Fibroblast of mammary gland (primary cell): ENCODE data around the gene XG.

Experiments used
- DNase-seq: peaks from one replicate; pipeline ENCODE4 v3.0.0-alpha.2; 2010; ENCODE audit warnings: low read depth
- H3K4me3 ChIP-seq: 2 replicates; pipeline ENCODE4 v1.5.1; 2011; ENCODE audit warnings: low read depth, mild to moderate bottlenecking, low read length, moderate library complexity; ENCODE audit not compliant: control insufficient read depth
- TF ChIP-seq, protein P1 (sequence below): conservative IDR thresholded peaks from 2 replicates; pipeline ENCODE4 v1.5.1; 2011; ENCODE audit warnings: low read depth, low read length, inconsistent platforms; ENCODE audit not compliant: control insufficient read depth, insufficient read depth

The XG gene, protein sequence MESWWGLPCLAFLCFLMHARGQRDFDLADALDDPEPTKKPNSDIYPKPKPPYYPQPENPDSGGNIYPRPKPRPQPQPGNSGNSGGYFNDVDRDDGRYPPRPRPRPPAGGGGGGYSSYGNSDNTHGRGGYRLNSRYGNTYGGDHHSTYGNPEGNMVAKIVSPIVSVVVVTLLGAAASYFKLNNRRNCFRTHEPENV

DNA sequence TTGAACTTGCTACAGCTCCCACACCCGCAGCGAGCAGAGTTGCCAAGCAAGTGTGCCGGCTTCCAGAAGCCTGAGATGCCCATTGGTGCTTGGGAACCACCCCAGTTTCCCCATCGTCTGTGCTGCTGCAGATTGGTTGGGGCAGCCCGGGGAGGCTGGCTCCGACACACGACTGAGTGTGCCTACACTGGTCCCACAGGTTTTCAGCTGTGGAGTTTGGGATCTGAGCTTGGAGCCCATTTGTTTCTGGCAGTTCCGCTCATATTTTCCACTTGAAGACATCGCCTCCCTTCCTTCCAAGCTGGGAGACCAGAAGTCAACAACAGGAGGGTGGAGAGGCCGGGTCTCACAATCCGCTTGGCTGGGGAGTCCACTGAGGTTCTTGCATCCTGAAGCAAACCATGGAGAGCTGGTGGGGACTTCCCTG is at the start of gene XG:
XG (plus strand) TSS at position 167 of the 427 bp plus-strand sequence; CDS start at position 402, 235 bp downstream.
- H3K4me3 ChIP-seq, result peak within 1 kb of the TSS; percentile 32
- peak; percentile 34 for DNase-seq

DNA sequence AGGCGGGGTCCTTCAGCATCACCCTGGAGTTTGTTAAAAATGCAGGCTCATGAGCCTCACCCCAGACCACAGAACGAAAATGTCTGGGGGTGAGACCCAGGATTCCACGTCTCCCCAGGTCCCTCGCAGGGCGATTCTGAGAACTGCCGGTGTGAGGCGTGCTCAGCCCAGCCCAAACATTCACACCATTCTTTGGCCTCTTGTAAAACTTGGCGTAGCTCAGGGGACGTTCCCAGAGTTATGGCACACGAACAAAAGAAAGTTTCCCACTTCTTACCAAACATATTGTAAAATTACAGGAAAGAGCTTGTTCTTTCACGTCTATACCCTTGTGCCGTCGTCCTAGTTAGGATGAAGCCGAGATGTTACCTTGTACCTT is 47.9 kb upstream of the XG start:
- peak; percentile 62 for DNase-seq
- no peak overlapping the region for H3K4me3 ChIP-seq
- TF ChIP-seq, protein P1, sequence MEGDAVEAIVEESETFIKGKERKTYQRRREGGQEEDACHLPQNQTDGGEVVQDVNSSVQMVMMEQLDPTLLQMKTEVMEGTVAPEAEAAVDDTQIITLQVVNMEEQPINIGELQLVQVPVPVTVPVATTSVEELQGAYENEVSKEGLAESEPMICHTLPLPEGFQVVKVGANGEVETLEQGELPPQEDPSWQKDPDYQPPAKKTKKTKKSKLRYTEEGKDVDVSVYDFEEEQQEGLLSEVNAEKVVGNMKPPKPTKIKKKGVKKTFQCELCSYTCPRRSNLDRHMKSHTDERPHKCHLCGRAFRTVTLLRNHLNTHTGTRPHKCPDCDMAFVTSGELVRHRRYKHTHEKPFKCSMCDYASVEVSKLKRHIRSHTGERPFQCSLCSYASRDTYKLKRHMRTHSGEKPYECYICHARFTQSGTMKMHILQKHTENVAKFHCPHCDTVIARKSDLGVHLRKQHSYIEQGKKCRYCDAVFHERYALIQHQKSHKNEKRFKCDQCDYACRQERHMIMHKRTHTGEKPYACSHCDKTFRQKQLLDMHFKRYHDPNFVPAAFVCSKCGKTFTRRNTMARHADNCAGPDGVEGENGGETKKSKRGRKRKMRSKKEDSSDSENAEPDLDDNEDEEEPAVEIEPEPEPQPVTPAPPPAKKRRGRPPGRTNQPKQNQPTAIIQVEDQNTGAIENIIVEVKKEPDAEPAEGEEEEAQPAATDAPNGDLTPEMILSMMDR, result peak; percentile 26

DNA sequence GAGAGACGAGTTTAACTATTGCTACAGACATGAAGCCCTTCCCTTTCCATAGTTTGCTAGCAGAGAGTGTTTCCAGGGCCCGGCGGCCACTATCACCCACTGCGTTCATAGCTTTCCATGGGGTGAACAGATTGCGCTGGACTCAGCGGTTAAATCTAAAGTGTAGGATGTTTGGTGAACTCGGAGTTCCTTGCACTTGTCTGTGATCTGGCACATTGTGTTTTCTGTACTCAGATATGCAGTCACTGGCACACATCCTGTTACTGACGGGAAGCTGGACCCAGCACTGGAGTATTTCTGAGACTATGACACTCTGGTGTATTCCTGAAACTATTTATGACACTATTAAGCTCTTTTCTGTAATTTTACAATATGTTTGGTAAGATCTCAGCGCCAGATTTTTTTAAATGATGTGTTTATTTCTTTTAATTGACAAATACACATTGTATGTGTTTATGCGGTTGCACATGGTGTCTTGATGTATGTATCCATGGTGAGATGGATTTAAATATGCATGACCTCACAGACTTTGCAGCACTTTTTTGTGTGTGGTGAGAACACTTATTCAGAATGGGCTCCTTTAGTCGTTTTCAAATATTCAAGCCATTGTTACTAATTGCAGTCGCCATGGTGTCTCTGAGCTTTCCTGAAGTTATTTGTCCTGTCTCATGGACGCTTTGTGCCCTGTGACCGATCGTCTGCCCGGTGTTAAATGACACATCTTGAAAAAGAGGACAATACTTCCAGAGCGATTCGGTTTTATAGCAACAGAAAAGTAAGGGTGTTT is 46.6 kb upstream of the XG start:
- peak; percentile 50 for DNase-seq
- TF ChIP-seq, protein P1, result no peak
- H3K4me3 ChIP-seq, result no peak overlapping the region

DNA sequence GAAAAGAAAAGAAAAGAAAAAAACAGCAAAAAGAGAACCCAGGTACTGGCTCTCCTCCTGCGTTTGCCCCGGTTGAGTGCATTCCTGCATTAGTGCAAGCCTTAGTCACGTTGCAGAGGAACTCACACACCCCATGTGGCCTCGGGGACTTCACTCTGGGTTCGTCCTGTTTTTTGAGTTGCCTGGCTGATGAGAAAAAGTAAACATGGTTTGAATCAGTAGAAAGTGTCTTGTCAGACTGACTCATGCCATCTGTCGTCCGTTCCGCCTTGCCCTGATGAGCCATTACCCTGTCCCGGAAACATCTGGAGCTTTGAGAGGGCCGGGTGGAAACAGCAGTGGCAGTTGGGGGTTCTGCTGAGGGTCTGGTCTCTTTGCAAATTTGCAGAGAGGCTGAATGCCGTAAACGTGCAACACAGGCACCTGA is 44.5 kb upstream of the XG start:
- DNase-seq, result peak; percentile 97
- H3K4me3 ChIP-seq, result no peak overlapping the region
- TF ChIP-seq, protein P1, result no peak

DNA sequence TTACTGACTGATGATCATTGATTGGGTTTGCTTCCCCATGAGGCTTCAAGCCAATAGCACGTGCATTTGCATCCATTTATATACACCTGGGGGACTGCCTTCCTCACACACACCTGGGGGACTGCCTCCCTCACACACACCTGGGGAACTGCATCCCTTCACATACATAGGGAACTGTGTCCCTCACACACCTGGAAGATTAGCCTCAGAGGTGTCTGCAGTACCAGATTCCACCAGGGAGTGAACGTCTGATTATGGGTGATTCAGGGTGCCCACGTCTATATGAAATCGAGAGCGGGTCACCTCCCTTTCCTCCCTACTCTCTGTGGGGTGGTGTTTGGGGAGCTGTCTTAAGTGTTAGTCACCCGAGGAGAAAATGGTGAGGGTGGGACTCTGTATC is 43.8 kb upstream of the XG start:
- peak; percentile 28 for DNase-seq
- TF ChIP-seq, protein P1, result no peak
- H3K4me3 ChIP-seq, result no peak overlapping the region

DNA sequence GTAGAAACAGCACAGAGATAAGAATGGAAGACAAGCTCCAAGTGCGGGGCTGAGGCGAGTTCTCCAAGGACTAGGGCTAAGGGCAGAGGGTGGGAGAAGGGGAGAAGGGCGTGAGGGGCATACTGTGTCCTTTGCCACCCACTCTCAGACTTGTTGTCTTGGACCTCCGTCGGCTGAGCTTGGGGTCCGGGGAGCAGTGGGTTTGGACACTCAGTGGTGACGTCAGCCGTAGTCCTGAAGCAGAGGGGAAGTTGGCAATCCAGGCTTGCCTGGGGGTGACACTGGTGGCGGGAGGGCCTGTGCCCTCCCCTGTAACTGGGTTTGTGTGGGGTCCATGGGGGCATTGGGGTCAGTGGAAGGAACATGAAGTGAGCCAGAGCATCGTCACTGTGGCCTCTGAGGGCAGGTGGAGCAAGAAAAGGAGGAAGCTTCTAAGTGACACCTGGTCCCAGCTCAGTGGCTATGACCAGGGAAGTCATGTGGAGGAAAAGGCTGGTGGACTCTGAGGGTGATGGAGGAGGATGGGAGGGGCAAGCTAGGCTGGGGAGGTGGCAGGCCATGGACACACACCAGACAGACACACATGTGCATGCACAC is 43.1 kb upstream of the XG start:
- H3K4me3 ChIP-seq, result no peak overlapping the region

DNA sequence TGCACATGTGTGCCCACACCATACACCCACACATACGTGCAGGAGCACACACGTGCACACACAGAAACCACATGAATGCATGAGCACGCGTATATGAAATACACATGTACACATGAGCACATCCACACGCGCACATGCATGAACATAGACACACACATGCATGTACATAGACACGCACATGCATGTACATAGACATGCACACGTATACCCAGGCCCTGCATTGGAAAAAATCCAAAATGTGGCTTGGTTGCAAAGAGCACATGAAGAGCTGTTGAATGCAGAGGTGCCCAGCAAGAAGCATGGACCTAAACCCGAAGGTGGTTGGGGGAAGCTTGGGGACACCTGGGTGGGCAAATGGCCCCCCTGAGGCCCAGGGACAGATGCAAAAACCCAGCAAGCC is 42.3 kb upstream of the XG start:
- no peak overlapping the region for H3K4me3 ChIP-seq
- DNase-seq, result no peak
- TF ChIP-seq, protein P1, result no peak

More for the DNA sequence above, 43.1 kb upstream of the XG start:
- DNase-seq, result no peak
- TF ChIP-seq, protein P1, result no peak
